ENCODE results near the gene RAB27B. TPM values are rescaled to one million over a fixed set of nuclear protein-coding genes. Genes with fewer than 3 reads are reported as not detected.
"Not testable (repeated sequence)": the region's sequence is repeated elsewhere in the genome, so short reads cannot be mapped to it uniquely, and the experiment has no call there.

The RAB27B gene
- total RNA-seq, 1 donor, result 14.3 TPM

GRCh38 chr18:54805571-54806334 is 22.5 kb upstream of the RAB27B start:
- Histone ChIP-seq H3K4me1 (ENCODE audit: insufficient read depth, low read length) (peaks cover 8% of the 10 kb centered on the region), H3K9me3 (ENCODE audit: low read depth, low read length) (no peaks in the 10 kb centered on the region), H3K4me3 (ENCODE audit: low read length) (no peak overlapping the region), H3K27me3 (ENCODE audit: insufficient read depth, low read length) (no peaks in the 10 kb centered on the region)

- peaks cover 8% of the 10 kb centered on the region for H3K4me1 ChIP-seq (ENCODE audit: insufficient read depth, low read length)
- no peaks in the 10 kb centered on the region for H3K9me3 ChIP-seq (ENCODE audit: low read depth, low read length)
- no peak overlapping the region for H3K4me3 ChIP-seq (ENCODE audit: low read length)
- H3K27me3 ChIP-seq (ENCODE audit: insufficient read depth, low read length), result no peaks in the 10 kb centered on the region
Observed at GRCh38 chr18:54806526-54806925, 21.8 kb upstream of the RAB27B start.

GRCh38 chr18:54807303-54807702 is 21.0 kb upstream of the RAB27B start:
- Histone ChIP-seq H3K4me3 (ENCODE audit: low read length) (no peak overlapping the region), H3K27me3 (ENCODE audit: insufficient read depth, low read length) (no peaks in the 10 kb centered on the region), H3K4me1 (ENCODE audit: insufficient read depth, low read length) (peaks cover 8% of the 10 kb centered on the region), H3K9me3 (ENCODE audit: low read depth, low read length) (no peaks in the 10 kb centered on the region)

GRCh38 chr18:54810662-54811061 is 17.6 kb upstream of the RAB27B start:
- not testable (repeated sequence) for H3K4me1 ChIP-seq (ENCODE audit: insufficient read depth, low read length); H3K4me3 ChIP-seq (ENCODE audit: low read length); H3K27me3 ChIP-seq (ENCODE audit: insufficient read depth, low read length); H3K9me3 ChIP-seq (ENCODE audit: low read depth, low read length)

- Histone ChIP-seq H3K9me3 (ENCODE audit: low read depth, low read length) (no peaks in the 10 kb centered on the region), H3K4me1 (ENCODE audit: insufficient read depth, low read length) (peaks cover 3% of the 10 kb centered on the region), H3K4me3 (ENCODE audit: low read length) (no peak overlapping the region), H3K27me3 (ENCODE audit: insufficient read depth, low read length) (no peaks in the 10 kb centered on the region)
Observed at GRCh38 chr18:54812885-54813284, 15.4 kb upstream of the RAB27B start.

GRCh38 chr18:54813305-54813704 is 15.0 kb upstream of the RAB27B start:
- Histone ChIP-seq H3K27me3 (ENCODE audit: insufficient read depth, low read length) (no peaks in the 10 kb centered on the region), H3K4me1 (ENCODE audit: insufficient read depth, low read length) (peaks cover 3% of the 10 kb centered on the region), H3K4me3 (ENCODE audit: low read length) (no peak overlapping the region), H3K9me3 (ENCODE audit: low read depth, low read length) (no peaks in the 10 kb centered on the region)

GRCh38 chr18:54813977-54814565 is 14.2 kb upstream of the RAB27B start:
- peaks cover 3% of the 10 kb centered on the region for H3K4me1 ChIP-seq (ENCODE audit: insufficient read depth, low read length)
- no peak overlapping the region for H3K4me3 ChIP-seq (ENCODE audit: low read length)
- no peaks in the 10 kb centered on the region for H3K27me3 ChIP-seq (ENCODE audit: insufficient read depth, low read length)
- no peaks in the 10 kb centered on the region for H3K9me3 ChIP-seq (ENCODE audit: low read depth, low read length)

- no peak overlapping the region for H3K4me3 ChIP-seq (ENCODE audit: low read length)
- no peaks in the 10 kb centered on the region for H3K27me3 ChIP-seq (ENCODE audit: insufficient read depth, low read length)
- no peaks in the 10 kb centered on the region for H3K9me3 ChIP-seq (ENCODE audit: low read depth, low read length)
- H3K4me1 ChIP-seq (ENCODE audit: insufficient read depth, low read length), result peaks cover 3% of the 10 kb centered on the region
Observed at GRCh38 chr18:54815086-54815485, 13.2 kb upstream of the RAB27B start.

GRCh38 chr18:54820785-54821275 is 7.4 kb upstream of the RAB27B start:
- not testable (repeated sequence) for H3K4me3 ChIP-seq (ENCODE audit: low read length); H3K9me3 ChIP-seq (ENCODE audit: low read depth, low read length); H3K4me1 ChIP-seq (ENCODE audit: insufficient read depth, low read length); H3K27me3 ChIP-seq (ENCODE audit: insufficient read depth, low read length)

- peaks cover 3% of the 10 kb centered on the region for H3K4me1 ChIP-seq (ENCODE audit: insufficient read depth, low read length)
- H3K27me3 ChIP-seq (ENCODE audit: insufficient read depth, low read length), result no peaks in the 10 kb centered on the region
- H3K4me3 ChIP-seq (ENCODE audit: low read length), result no peak overlapping the region
- no peaks in the 10 kb centered on the region for H3K9me3 ChIP-seq (ENCODE audit: low read depth, low read length)
Observed at GRCh38 chr18:54822872-54823845, 5.1 kb upstream of the RAB27B start.

- Histone ChIP-seq H3K4me1 (ENCODE audit: insufficient read depth, low read length) (peaks cover 13% of the 10 kb centered on the region), H3K27me3 (ENCODE audit: insufficient read depth, low read length) (peaks cover 3% of the 10 kb centered on the region), H3K4me3 (ENCODE audit: low read length) (no peak overlapping the region), H3K9me3 (ENCODE audit: low read depth, low read length) (no peaks in the 10 kb centered on the region)
Observed at GRCh38 chr18:54824761-54825160, 3.5 kb upstream of the RAB27B start.

- H3K27me3 ChIP-seq (ENCODE audit: insufficient read depth, low read length), result peaks cover 3% of the 10 kb centered on the region
- no peaks in the 10 kb centered on the region for H3K9me3 ChIP-seq (ENCODE audit: low read depth, low read length)
Observed at GRCh38 chr18:54825601-54826344, 2.5 kb upstream of the RAB27B start.

GRCh38 chr18:54828986-54829385 is 709 bp downstream of the RAB27B start:
- Histone ChIP-seq H3K27me3 (ENCODE audit: insufficient read depth, low read length) (peaks cover 3% of the 10 kb centered on the region), H3K4me1 (ENCODE audit: insufficient read depth, low read length) (peaks cover 13% of the 10 kb centered on the region), H3K4me3 (ENCODE audit: low read length) (peak overlapping the region; percentile 49), H3K9me3 (ENCODE audit: low read depth, low read length) (no peaks in the 10 kb centered on the region)

More at GRCh38 chr18:54825601-54826344, 2.5 kb upstream of the RAB27B start:
- no peak overlapping the region for H3K4me3 ChIP-seq (ENCODE audit: low read length)
- peaks cover 13% of the 10 kb centered on the region for H3K4me1 ChIP-seq (ENCODE audit: insufficient read depth, low read length)

- Histone ChIP-seq H3K9me3 (ENCODE audit: low read depth, low read length) (no peaks in the 10 kb centered on the region), H3K4me3 (ENCODE audit: low read length) (no peak overlapping the region), H3K4me1 (ENCODE audit: insufficient read depth, low read length) (peaks cover 13% of the 10 kb centered on the region), H3K27me3 (ENCODE audit: insufficient read depth, low read length) (peaks cover 3% of the 10 kb centered on the region)
Observed at GRCh38 chr18:54829856-54830255, 1.6 kb downstream of the RAB27B start.

Measured in mononuclear cell (primary cell).